Kidney (tissue), 14 donors: Measurements from ENCODE around the gene KCNC3. TPM values are rescaled to one million over a fixed set of nuclear protein-coding genes. Genes with fewer than 3 reads are reported as not detected.

ENCODE experiments used
- DNase-seq, 5 donors: peaks; one replicate each; pipeline ENCODE4 v3.0.0-alpha.2; 2013 to 2020
- FAIRE-seq: peaks from 2 replicates; lab custom pipeline; 2012; peaks lifted over from hg19 to GRCh38; lab: Jason Lieb, UNC
- H3K27ac ChIP-seq, 2 donors: one replicate each; pipeline ENCODE4 v1.7.0; 2013; ENCODE audit warnings: low read depth in 2 of 2, low read length in 2 of 2, inconsistent platforms in 1 of 2
- H3K27me3 ChIP-seq: one replicate; pipeline ENCODE4 v1.7.1; 2013; ENCODE audit warnings: low read length, inconsistent platforms; ENCODE audit not compliant: control insufficient read depth, insufficient read depth
- H3K36me3 ChIP-seq, 3 donors: one replicate each; pipeline versions ENCODE4 v1.7.0 to v1.7.1; 2013; ENCODE audit warnings: low read length in 3 of 3, control low read depth in 1 of 3, inconsistent platforms in 1 of 3; ENCODE audit not compliant: insufficient read depth in 3 of 3, control insufficient read depth in 2 of 3
- H3K4me1 ChIP-seq, 3 donors: one replicate each; pipeline versions ENCODE4 v1.7.0 to v1.7.1; 2013; ENCODE audit warnings: low read length in 3 of 3, inconsistent platforms in 1 of 3, low read depth in 1 of 3; ENCODE audit not compliant: control insufficient read depth in 2 of 3, insufficient read depth in 2 of 3
- H3K4me3 ChIP-seq, 3 donors: one replicate each; pipeline versions ENCODE4 v1.7.0 to v1.8.1; 2013; ENCODE audit warnings: low read length in 3 of 3, control low read depth in 1 of 3, inconsistent platforms in 1 of 3
- H3K9ac ChIP-seq, 3 donors: one replicate each; pipeline versions ENCODE4 v1.7.0 to v1.7.1; 2013; ENCODE audit warnings: low read length in 3 of 3, control low read depth in 1 of 3, inconsistent platforms in 1 of 3
- H3K9me3 ChIP-seq, 3 donors: one replicate each; pipeline versions ENCODE4 v1.7.0 to v1.7.1; 2013; ENCODE audit warnings: low read length in 3 of 3, control low read depth in 1 of 3, inconsistent platforms in 1 of 3; ENCODE audit not compliant: control insufficient read depth in 2 of 3, insufficient read depth in 1 of 3
- intact Hi-C: fragments of 100-400 bp; cut with DNase I; formaldehyde crosslinking; loops from one replicate; pipeline ENCODE4 v1.11.1; 2022
- polyA plus RNA-seq: library from polyadenylated mRNA; stranded (reverse); fragments of 350-450 nt; fragmentation: Illumina TruSeq; extraction: RNeasy Lipid Tissue Mini Kit (QIAGEN cat#74804); gene quantifications from one replicate; pipeline ENCODE4 v1.2.3, GENCODE V29; 2014; ENCODE audit warnings: low read depth, low replicate concordance; ENCODE audit not compliant: insufficient read depth
- total RNA-seq: library from RNA; stranded (reverse); fragmentation: NEBNext Ultra II Directional; extraction: Animal tissue kit (Norgen Biotek cat#: 25700); gene quantifications from one replicate; pipeline ENCODE4 v1.2.1, GENCODE V29; 2021
- TF ChIP-seq, protein P1 (sequence below): IDR thresholded peaks from 3 replicates; pipeline ENCODE4 v1.5.1; 2012; ENCODE audit warnings: mild to moderate bottlenecking, moderate library complexity, borderline replicate concordance; ENCODE audit not compliant: insufficient read depth; ENCODE audit errors: extremely low read depth
- donor health status: control.
- donor health status: control.
- donor health status: control.
- donor health status: control.
- donor health status: control.
- donor health status: DM: yes; HTN: yes; CAD: no.
- donor health status: Normal renal cell carcinoma (clear cell type).

KCNC3 gene
- total and polyA plus RNA-seq, 2 donors from 2014 or later: 9.1 to 31.0 TPM

DNA sequence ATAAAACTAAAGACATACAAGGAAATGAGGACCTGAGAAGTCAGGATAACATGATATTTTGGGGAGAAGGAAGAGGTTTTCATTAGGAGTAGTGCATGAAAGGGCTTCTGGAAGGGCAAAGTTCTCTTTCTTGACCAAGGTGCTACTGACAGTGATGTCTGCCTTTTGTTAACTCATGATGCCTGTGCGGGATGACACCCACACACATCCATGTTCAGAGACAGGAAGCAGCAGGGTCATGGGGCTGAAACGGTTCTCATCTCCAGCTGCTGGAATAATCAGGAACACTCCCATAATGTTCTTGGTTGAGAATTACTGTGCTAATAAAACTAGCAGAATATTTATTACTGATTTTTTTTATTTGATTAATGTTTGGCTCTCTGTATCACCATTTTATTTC is 29.1 kb downstream of the KCNC3 start:
- H3K27ac ChIP-seq: no peak overlapping the region
- TF ChIP-seq, protein P1, sequence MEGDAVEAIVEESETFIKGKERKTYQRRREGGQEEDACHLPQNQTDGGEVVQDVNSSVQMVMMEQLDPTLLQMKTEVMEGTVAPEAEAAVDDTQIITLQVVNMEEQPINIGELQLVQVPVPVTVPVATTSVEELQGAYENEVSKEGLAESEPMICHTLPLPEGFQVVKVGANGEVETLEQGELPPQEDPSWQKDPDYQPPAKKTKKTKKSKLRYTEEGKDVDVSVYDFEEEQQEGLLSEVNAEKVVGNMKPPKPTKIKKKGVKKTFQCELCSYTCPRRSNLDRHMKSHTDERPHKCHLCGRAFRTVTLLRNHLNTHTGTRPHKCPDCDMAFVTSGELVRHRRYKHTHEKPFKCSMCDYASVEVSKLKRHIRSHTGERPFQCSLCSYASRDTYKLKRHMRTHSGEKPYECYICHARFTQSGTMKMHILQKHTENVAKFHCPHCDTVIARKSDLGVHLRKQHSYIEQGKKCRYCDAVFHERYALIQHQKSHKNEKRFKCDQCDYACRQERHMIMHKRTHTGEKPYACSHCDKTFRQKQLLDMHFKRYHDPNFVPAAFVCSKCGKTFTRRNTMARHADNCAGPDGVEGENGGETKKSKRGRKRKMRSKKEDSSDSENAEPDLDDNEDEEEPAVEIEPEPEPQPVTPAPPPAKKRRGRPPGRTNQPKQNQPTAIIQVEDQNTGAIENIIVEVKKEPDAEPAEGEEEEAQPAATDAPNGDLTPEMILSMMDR: no peak
- no peaks in the 10 kb centered on the region for H3K4me1 ChIP-seq

DNA sequence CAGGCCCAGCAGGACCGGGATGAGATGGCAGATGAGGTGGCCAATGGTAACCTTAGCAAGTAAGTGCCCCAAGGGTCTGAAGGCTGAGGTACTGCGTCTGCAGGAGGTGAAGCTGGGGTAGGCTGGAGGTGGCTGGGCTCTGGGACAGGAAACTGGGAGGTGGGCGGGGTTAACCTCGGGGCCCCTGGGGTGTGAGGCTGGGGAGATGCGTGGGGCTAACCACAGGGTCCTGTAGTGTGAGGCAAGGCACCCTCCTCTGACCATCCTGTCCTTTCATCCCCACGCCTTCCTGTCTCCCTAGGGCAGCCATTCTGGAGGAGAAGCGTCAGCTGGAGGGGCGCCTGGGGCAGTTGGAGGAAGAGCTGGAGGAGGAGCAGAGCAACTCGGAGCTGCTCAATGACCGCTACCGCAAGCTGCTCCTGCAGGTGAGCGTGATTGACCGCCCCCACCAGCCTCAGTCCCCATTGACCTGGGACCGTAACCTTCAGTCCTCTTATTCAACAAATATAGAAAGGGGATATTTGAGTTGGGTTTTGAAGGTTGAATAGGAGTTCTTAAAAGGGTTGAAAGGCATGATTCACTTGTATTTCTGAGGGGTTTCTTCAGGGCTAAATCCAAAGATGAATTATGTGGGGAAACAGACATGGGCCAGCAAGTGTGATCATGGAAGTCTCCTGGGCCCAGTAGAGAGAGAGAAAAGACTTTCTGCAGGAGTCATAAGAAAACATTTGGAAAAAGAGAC is 35.7 kb downstream of the KCNC3 start:
- no peak overlapping the region for H3K9ac ChIP-seq
- H3K4me3 ChIP-seq: no peak overlapping the region
- H3K4me1 ChIP-seq: no peaks in the 10 kb centered on the region
- FAIRE-seq: no peak
- no peak overlapping the region for H3K27ac ChIP-seq
- H3K9me3 ChIP-seq: peaks cover 0 to 4% (median 0%) of the 10 kb centered on the region in 3 donors
- intact Hi-C loops: no loop called here
- no peak for DNase-seq
- TF ChIP-seq, protein P1: no peak
- peaks cover 0 to 7% (median 0%) of the 10 kb centered on the region in 3 donors for H3K36me3 ChIP-seq
- H3K27me3 ChIP-seq: no peaks in the 10 kb centered on the region

More for the DNA sequence above, 29.1 kb downstream of the KCNC3 start:
- DNase-seq (no peak), FAIRE-seq (no peak)
- no peaks in the 10 kb centered on the region for H3K27me3 ChIP-seq
- no peaks in the 10 kb centered on the region for H3K36me3 ChIP-seq
- intact Hi-C loops: no loop called here
- no peak overlapping the region for H3K4me3 ChIP-seq
- H3K9ac ChIP-seq: no peak overlapping the region
- H3K9me3 ChIP-seq: no peaks in the 10 kb centered on the region

DNA sequence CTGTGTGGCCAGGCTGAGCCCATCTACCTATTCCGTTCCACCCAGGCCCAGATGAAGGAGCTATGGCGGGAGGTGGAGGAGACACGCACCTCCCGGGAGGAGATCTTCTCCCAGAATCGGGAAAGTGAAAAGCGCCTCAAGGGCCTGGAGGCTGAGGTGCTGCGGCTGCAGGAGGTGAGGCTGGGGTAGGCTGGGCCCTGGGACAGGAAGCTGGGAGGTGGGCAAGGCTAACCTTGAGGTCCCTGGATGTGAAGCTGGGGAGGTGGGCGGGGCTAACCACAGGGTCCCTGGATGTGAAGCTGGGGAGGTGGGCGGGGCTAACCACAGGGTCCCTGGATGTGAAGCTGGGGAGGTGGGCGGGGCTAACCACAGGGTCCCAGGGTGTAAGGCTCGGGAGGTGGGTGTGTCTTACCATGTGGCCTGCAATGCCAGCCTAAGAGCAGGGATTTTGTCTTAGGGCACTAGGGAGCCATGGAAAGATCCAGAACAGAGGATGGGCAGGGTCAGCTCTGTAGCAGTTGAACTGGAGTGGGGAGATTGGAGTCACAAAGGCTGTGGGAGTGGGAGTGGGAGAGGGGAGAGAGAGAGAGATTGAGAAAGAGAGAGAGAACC is 36.9 kb downstream of the KCNC3 start:
- Histone ChIP-seq H3K27ac (no peak overlapping the region), H3K36me3 (peaks cover 0 to 13% (median 5%) of the 10 kb centered on the region in 3 donors), H3K9ac (no peak overlapping the region), H3K9me3 (peaks cover 0 to 4% (median 0%) of the 10 kb centered on the region in 3 donors), H3K4me3 (no peak overlapping the region), H3K27me3 (no peaks in the 10 kb centered on the region), H3K4me1 (no peaks in the 10 kb centered on the region)
- intact Hi-C loops: no loop called here
- DNase-seq (no peak), FAIRE-seq (no peak)
- TF ChIP-seq, protein P1: no peak
